A549 (cell line): ENCODE measurements around the gene GFM2. TPM values are rescaled to one million over a fixed set of nuclear protein-coding genes. Genes with fewer than 3 reads are reported as not detected.
"Not testable (repeated sequence)": the region's sequence is repeated elsewhere in the genome, so short reads cannot be mapped to it uniquely, and the experiment has no call there.

Source experiments
- ATAC-seq, 2 experiments: fragments of 200-7000 bp in 1 of 2; fragments of >200 bp in 1 of 2; cut with Nextera tagmentation in 1 of 2; cut with Tn5 transposase in 1 of 2; 3 replicates each; pipeline versions ENCODE4 v1.8.0 to v1.9.1; 2018 to 2020; ENCODE audit warnings: mild to moderate bottlenecking in 1 of 2, moderate library complexity in 1 of 2
- CTCF ChIA-PET: fragments of 300-600 bp; sonication (Branson Sonifier 250); formaldehyde crosslinking; extraction: SDS; loops from one replicate; lab custom pipeline; 2021; ENCODE audit warnings: antibody characterized with exemption, inconsistent platforms; lab: Yijun Ruan, JAX
- POLR2A ChIA-PET: fragments of 350-600 bp; formaldehyde crosslinking; extraction: SDS; loops from one replicate; lab custom pipeline; 2021; ENCODE audit warnings: antibody characterized with exemption, inconsistent platforms; lab: Yijun Ruan, JAX
- DNase-seq, 2 experiments: peaks; one replicate each; pipeline versions ENCODE4 v3.0.0 to v3.0.0-alpha.2; 2011 to 2016; ENCODE audit warnings: low read depth in 1 of 2, low spot score in 1 of 2
- FAIRE-seq: peaks from 2 replicates; lab custom pipeline; 2011; peaks lifted over from hg19 to GRCh38; lab: Jason Lieb, UNC
- H3K27ac ChIP-seq, 2 experiments: fragments of >200 bp; sonication (Bioruptor Twin); formaldehyde crosslinking; 3 replicates each; pipeline ENCODE4 v1.5.1; 2016 to 2017
- H3K4me1 ChIP-seq: fragments of >200 bp; sonication (Bioruptor Twin); formaldehyde crosslinking; 3 replicates; pipeline ENCODE4 v1.6.1; 2016
- H3K4me2 ChIP-seq: fragments of >200 bp; sonication (Bioruptor Twin); formaldehyde crosslinking; 3 replicates; pipeline ENCODE4 v1.6.1; 2016
- H3K4me3 ChIP-seq: fragments of >200 bp; sonication (Bioruptor Twin); formaldehyde crosslinking; 3 replicates; pipeline ENCODE4 v1.5.1; 2016
- H3K9me3 ChIP-seq: fragments of >200 bp; sonication (Bioruptor Twin); formaldehyde crosslinking; 3 replicates; pipeline ENCODE4 v1.6.1; 2016
- BHLHE40 ChIP-seq: IDR thresholded peaks from 2 replicates; pipeline ENCODE4 v1.6.1; 2012; ENCODE audit warnings: low read depth, low read length, inconsistent platforms
- CBX8 ChIP-seq: fragments of 200-600 bp; sonication (generic); IDR thresholded peaks from 2 replicates; pipeline ENCODE4 v1.6.1; 2016
- CEBPB ChIP-seq, 2 experiments: fragments of >200 bp in 1 of 2; sonication (Bioruptor Twin) in 1 of 2; formaldehyde crosslinking in 1 of 2; IDR thresholded peaks; 2 replicates each; pipeline ENCODE4 v1.6.1; 2012 to 2016
- CTCF ChIP-seq: fragments of >200 bp; sonication (Bioruptor Twin); formaldehyde crosslinking; IDR thresholded peaks from 3 replicates; pipeline ENCODE4 v1.5.1; 2016
- E2F6 ChIP-seq: IDR thresholded peaks from 2 replicates; pipeline ENCODE4 v1.6.1; 2012; ENCODE audit warnings: low read depth, borderline replicate concordance
- EP300 ChIP-seq, 2 experiments: fragments of >200 bp; sonication (Bioruptor Twin); formaldehyde crosslinking; IDR thresholded peaks; 2 replicates in 1 of 2; 3 replicates in 1 of 2; pipeline ENCODE4 v1.6.1; 2016 to 2017
- ESRRA ChIP-seq: fragments of 150-350 bp; IDR thresholded peaks from 2 replicates; pipeline ENCODE4 v1.6.1; 2014; ENCODE audit warnings: mild to moderate bottlenecking, low read length, borderline replicate concordance
- FOSB ChIP-seq: fragments of 250-450 bp; sonication (Bioruptor Pico); IDR thresholded peaks from 2 replicates; pipeline ENCODE4 v1.5.0; 2020; ENCODE audit warnings: mild to moderate bottlenecking, moderate library complexity
- FOSL2 ChIP-seq, 2 experiments: fragments of 450-650 bp in 1 of 2; fragments of >200 bp in 1 of 2; sonication (Bioruptor Twin) in 1 of 2; formaldehyde crosslinking; IDR thresholded peaks; 2 replicates each; pipeline versions ENCODE4 v1.5.0 to v1.6.1; 2016 to 2020; ENCODE audit warnings: mild to moderate bottlenecking in 1 of 2, moderate library complexity in 1 of 2
- GATA3 ChIP-seq: IDR thresholded peaks from 2 replicates; pipeline ENCODE4 v1.6.1; 2012; ENCODE audit warnings: borderline replicate concordance
- HES2 ChIP-seq: fragments of >200 bp; sonication (Bioruptor Twin); formaldehyde crosslinking; IDR thresholded peaks from 2 replicates; pipeline ENCODE4 v1.6.1; 2016
- HOXA7 ChIP-seq: fragments of 250-450 bp; sonication (Bioruptor Pico); IDR thresholded peaks from 2 replicates; pipeline ENCODE4 v1.5.0; 2020; ENCODE audit warnings: mild to moderate bottlenecking, moderate library complexity
- HOXB5 ChIP-seq: fragments of 250-450 bp; sonication (Bioruptor Pico); IDR thresholded peaks from 2 replicates; pipeline ENCODE4 v1.5.0; 2020; ENCODE audit warnings: mild to moderate bottlenecking, moderate library complexity
- KDM5A ChIP-seq: fragments of 200-600 bp; sonication (generic); IDR thresholded peaks from 2 replicates; pipeline ENCODE4 v1.6.1; 2016; ENCODE audit warnings: antibody characterized with exemption, mild to moderate bottlenecking
- NPAS2 ChIP-seq: fragments of 250-450 bp; sonication (Bioruptor Pico); IDR thresholded peaks from 2 replicates; pipeline ENCODE4 v1.8.0; 2022; ENCODE audit warnings: mild to moderate bottlenecking, moderate library complexity, borderline replicate concordance
- POLR2AphosphoS2 ChIP-seq: conservative IDR thresholded peaks from 2 replicates; pipeline ENCODE4 v1.6.1; 2012; ENCODE audit warnings: low read length, improper control_type of control experiment, inconsistent platforms
- TFCP2L1 ChIP-seq: fragments of 250-450 bp; sonication (Bioruptor Pico); IDR thresholded peaks from 2 replicates; pipeline ENCODE4 v1.5.0; 2021; ENCODE audit warnings: mild to moderate bottlenecking
- USF2 ChIP-seq: fragments of 450-650 bp; IDR thresholded peaks from 2 replicates; pipeline ENCODE4 v1.6.1; 2014; ENCODE audit warnings: antibody characterized with exemption
- ZC3H11A ChIP-seq: fragments of 450-650 bp; IDR thresholded peaks from 2 replicates; pipeline ENCODE4 v1.6.1; 2014; ENCODE audit warnings: antibody characterized with exemption, mild to moderate bottlenecking
- ZSCAN20 ChIP-seq: fragments of 250-450 bp; sonication (Bioruptor Pico); IDR thresholded peaks from 2 replicates; pipeline ENCODE4 v1.8.0; 2022; ENCODE audit warnings: mild to moderate bottlenecking, moderate library complexity
- WGBS: methylation state at CpG from one replicate; pipeline ENCODE4 v1.1.6; 2017; ENCODE audit errors: missing lambda C conversion rate; 5-methylcytosine and 5-hydroxymethylcytosine counted together
- polyA plus RNA-seq, 4 experiments: library from polyadenylated mRNA; depleted of rRNA in 3 of 4; stranded (reverse); fragments of >200 nt; fragmentation: RNase III in 1 of 4; extraction: RNeasy Plus Mini Kit Qiagen cat#74134 plus additional on column Dnase treatment in 1 of 4; gene quantifications; 2 replicates in 3 of 4; 3 replicates in 1 of 4; pipeline ENCODE4 v1.2.3, GENCODE V29; 2011 to 2017

GFM2 gene
- polyA plus RNA-seq, 2 of the 4 experiments (the other 2 are of a cell fraction) = 32.2 to 63.1 TPM

- 89% methylated on average over 21 of the region's 21 CpGs for WGBS
- FAIRE-seq (no peak), DNase-seq (no peak), ATAC-seq (no peak)
- POLR2A ChIA-PET = interaction anchor here (0.8 kb wide), 1 partner anchor 26 kb away, joined by 3 read pairs; no protein-coding TSS in a partner anchor
- no peak for TF ChIP-seq BHLHE40
- TF ChIP-seq NPAS2 (CRISPR knock-in tag) = no peak
- TF ChIP-seq HOXA7 (CRISPR knock-in tag) = no peak
- no peak for TF ChIP-seq KDM5A
- TF ChIP-seq ZSCAN20 (CRISPR knock-in tag) = no peak
- TF ChIP-seq CBX8 = no peak
- no peak for TF ChIP-seq GATA3
- TF ChIP-seq TFCP2L1 (CRISPR knock-in tag) = no peak
- no peak for TF ChIP-seq USF2
- TF ChIP-seq CEBPB (IDR thresholded peaks at IDR 0.05) = no peak
- TF ChIP-seq FOSB (CRISPR knock-in tag) = no peak
- no peak for TF ChIP-seq E2F6
- no peak for TF ChIP-seq FOSL2 (IDR thresholded peaks at IDR 0.05)
- no peak for TF ChIP-seq FOSL2 (CRISPR knock-in tag; IDR thresholded peaks at IDR 0.05)
- TF ChIP-seq HOXB5 (CRISPR knock-in tag) = no peak
- no peak for TF ChIP-seq EP300 (IDR thresholded peaks at IDR 0.05)
- TF ChIP-seq HES2 = no peak
- TF ChIP-seq ESRRA = no peak
- Histone ChIP-seq H3K9me3 (no peaks in the 10 kb centered on the region), H3K4me3 (no peak overlapping the region), H3K4me2 (no peak overlapping the region), H3K4me1 (peaks cover 6% of the 10 kb centered on the region; the same call in 1 of the 3 replicates), H3K27ac (no peak overlapping the region)
- CTCF ChIA-PET = interaction anchor here (0.7 kb wide), 1 partner anchor 33 kb away, joined by 3 read pairs; the partner anchor contains the start of genes GFM2 and NSA2
Observed at GRCh38 chr5:74798977-74799911, 32.3 kb upstream of the GFM2 start.

- H3K4me3 ChIP-seq, H3K4me1 ChIP-seq, DNase-seq, H3K9me3 ChIP-seq, H3K4me2 ChIP-seq, H3K27ac ChIP-seq, FAIRE-seq, POLR2A ChIA-PET, ATAC-seq: not testable (repeated sequence)
- CTCF ChIA-PET = interaction anchor here (0.6 kb wide), 1 partner anchor 15 kb away, joined by 3 read pairs; no protein-coding TSS in a partner anchor
- WGBS = 94% methylated on average over 3 of the region's 3 CpGs
Observed at GRCh38 chr5:74791669-74792068, 24.8 kb upstream of the GFM2 start.

GRCh38 chr5:74787424-74787823, 20.5 kb upstream of the GFM2 start:
- no peak overlapping the region for H3K4me2 ChIP-seq
- ATAC-seq (no peak), FAIRE-seq (no peak), DNase-seq (no peak)
- H3K9me3 ChIP-seq = no peaks in the 10 kb centered on the region
- no peak overlapping the region for H3K27ac ChIP-seq
- WGBS = 96% methylated on average over 6 of the region's 6 CpGs
- ChIA-PET CTCF (interaction anchor here (1.1 to 1.3 kb wide), 2 partner anchors 10 to 132 kb away, joined by 3 to 4 read pairs; no protein-coding TSS in a partner anchor), POLR2A (no interaction called here)
- no peaks in the 10 kb centered on the region for H3K4me1 ChIP-seq
- H3K4me3 ChIP-seq = no peak overlapping the region
- no peak for TF ChIP-seq ZC3H11A
- TF ChIP-seq FOSB (CRISPR knock-in tag) = no peak
- TF ChIP-seq TFCP2L1 (CRISPR knock-in tag) = no peak
- TF ChIP-seq POLR2AphosphoS2 = no peak
- TF ChIP-seq HOXA7 (CRISPR knock-in tag) = no peak
- no peak for TF ChIP-seq CTCF
- no peak for TF ChIP-seq ZSCAN20 (CRISPR knock-in tag)
